ENCODE data around the gene NEK6. TPM values are rescaled to one million over a fixed set of nuclear protein-coding genes. Genes with fewer than 3 reads are reported as not detected.

The NEK6 gene
- total RNA-seq, 1 experiment from 2014 or later: 57.9 TPM

GRCh38 chr9:124309667-124310084 is 51.9 kb downstream of the NEK6 start:
- H2AFZ ChIP-seq: no peak overlapping the region
- DNase-seq: peak; percentile 92 to 96
- ChIA-PET POLR2A (ENCODE audit: unreplicated experiment) (interaction anchor here (0.7 kb wide), 1 partner anchor 12 kb away, joined by 5 read pairs; no protein-coding TSS in a partner anchor), CTCF (no interaction called here)
- peak overlapping the region; percentile 43; the same call in 1 of the 2 replicates for H3K4me2 ChIP-seq
- no peak overlapping the region for H3K4me3 ChIP-seq
- peaks cover 16% of the 10 kb centered on the region; the same call in 1 of the 2 replicates for H3F3A ChIP-seq (ENCODE audit: insufficient read depth, low read depth)
- H3K4me1 ChIP-seq (replicated peaks; ENCODE audit: insufficient read depth): peaks cover 37% of the 10 kb centered on the region
- BruUV-seq (replicated peaks): no TSS peak
- H4K20me1 ChIP-seq (ENCODE audit: insufficient read depth): no peaks in the 10 kb centered on the region
- intact Hi-C loops (cut with micrococcal nuclease; ENCODE audit: unreplicated experiment): loop anchor here (1.0 to 5.0 kb wide), 5 partner anchors 12 to 377 kb away; partner anchors contain the start of gene DENND1A
- H3K27me3 ChIP-seq (ENCODE audit: insufficient read depth, low read depth): no peaks in the 10 kb centered on the region
- no peaks in the 10 kb centered on the region for H3K36me3 ChIP-seq (ENCODE audit: low read depth)
- no peak for TF ChIP-seq CTCF (conservative IDR thresholded peaks at IDR 0.05)
- 0 out of 2 replicates have a peak, but pooled peaks cover 5% of the 10 kb centered on the region for H3K79me2 ChIP-seq (ENCODE audit: low read depth)
- H3K27ac ChIP-seq: peak overlapping the region; percentile 13; the same call in 1 of the 2 replicates
- no peaks in the 10 kb centered on the region for H3K9me3 ChIP-seq (ENCODE audit: insufficient read depth, low read depth)
- H3K9me2 ChIP-seq (ENCODE audit: insufficient read depth): no peaks in the 10 kb centered on the region

DNA sequence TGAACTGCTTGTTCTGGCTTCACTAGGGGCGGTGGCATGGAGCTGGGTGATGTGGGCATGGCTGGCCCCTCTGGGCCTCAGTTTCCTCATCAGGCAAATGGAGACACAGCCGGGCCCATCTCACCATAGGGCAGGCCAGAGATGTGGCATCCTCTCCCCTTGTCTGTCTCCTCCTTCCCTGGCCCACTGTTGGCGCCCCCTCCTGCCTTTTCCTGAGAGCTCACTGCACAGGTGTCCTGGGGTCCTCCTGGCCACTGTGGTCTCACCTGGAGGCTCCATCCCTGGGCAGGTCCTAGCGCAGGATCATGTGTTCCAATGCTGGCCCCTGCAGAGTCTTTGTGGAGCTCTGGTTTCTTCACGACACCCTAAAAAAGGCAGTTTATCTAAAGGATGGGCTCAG is 53.5 kb downstream of the NEK6 start:
- no peak for DNase-seq
- H3K4me3 ChIP-seq: no peak overlapping the region
- H4K20me1 ChIP-seq (ENCODE audit: insufficient read depth): no peaks in the 10 kb centered on the region
- peaks cover 6% of the 10 kb centered on the region; the same call in 1 of the 2 replicates for H3F3A ChIP-seq (ENCODE audit: insufficient read depth, low read depth)
- no peaks in the 10 kb centered on the region for H3K36me3 ChIP-seq (ENCODE audit: low read depth)
- no peaks in the 10 kb centered on the region for H3K9me2 ChIP-seq (ENCODE audit: insufficient read depth)
- H3K27me3 ChIP-seq (ENCODE audit: insufficient read depth, low read depth): no peaks in the 10 kb centered on the region
- H3K4me1 ChIP-seq (replicated peaks; ENCODE audit: insufficient read depth): peaks cover 26% of the 10 kb centered on the region
- no peak overlapping the region for H2AFZ ChIP-seq
- no peak overlapping the region for H3K4me2 ChIP-seq
- H3K27ac ChIP-seq: no peak overlapping the region
- H3K9me3 ChIP-seq (ENCODE audit: insufficient read depth, low read depth): no peaks in the 10 kb centered on the region
- ChIA-PET POLR2A (ENCODE audit: unreplicated experiment) (no interaction called here), CTCF (interaction anchor here (0.7 kb wide), 1 partner anchor 191 kb away, joined by 3 read pairs; no protein-coding TSS in a partner anchor)
- 0 out of 2 replicates have a peak, but pooled peaks cover 5% of the 10 kb centered on the region for H3K79me2 ChIP-seq (ENCODE audit: low read depth)
- BruUV-seq (replicated peaks): no TSS peak
- TF ChIP-seq EZH2 (IDR thresholded peaks at IDR 0.05; ENCODE audit: low read depth) (no peak), CTCF (conservative IDR thresholded peaks at IDR 0.05) (no peak)
- intact Hi-C loops (cut with micrococcal nuclease; ENCODE audit: unreplicated experiment): no loop called here

DNA sequence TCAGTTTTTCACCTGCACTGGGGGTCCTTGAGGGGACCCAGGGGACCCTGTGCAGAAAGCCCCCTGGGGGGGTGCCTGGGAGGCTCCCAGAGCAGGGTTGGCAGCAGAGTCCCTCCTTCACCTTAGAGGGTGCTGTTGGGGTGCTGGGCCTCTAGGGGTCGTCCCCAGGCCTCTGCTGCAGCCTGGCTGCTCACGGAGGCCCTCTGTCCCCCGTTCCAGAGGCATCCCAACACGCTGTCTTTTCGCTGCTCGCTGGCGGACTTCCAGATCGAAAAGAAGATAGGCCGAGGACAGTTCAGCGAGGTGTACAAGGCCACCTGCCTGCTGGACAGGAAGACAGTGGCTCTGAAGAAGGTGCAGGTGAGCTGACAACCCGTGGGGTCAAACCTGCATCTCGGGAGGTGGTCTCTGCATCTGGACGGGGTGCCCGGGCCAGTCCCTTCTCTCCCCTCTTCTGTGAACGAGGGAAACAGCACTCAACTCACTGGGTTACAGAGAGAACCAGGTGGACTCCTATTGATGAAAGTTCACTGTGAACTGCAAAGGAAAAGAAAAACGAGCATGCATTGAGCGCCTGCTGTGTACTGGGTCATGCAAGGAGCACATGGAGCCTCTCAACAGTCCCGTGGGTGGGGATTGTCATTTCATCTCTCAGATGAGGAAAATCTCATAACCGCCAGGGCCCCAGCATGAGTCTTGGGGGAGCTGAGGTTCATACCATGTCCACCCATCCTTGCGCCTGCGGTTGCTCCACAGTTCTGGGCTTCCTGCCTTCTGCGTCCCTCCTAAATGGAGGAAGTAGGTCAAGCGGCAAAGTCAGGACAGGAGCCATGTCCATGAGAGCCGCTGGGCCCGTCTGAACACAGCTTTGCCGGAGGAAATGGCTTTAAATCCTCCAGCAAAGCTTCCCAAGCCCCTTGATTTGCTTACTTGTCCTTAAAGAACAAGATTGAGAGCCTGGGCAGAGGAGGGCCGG is 54.8 kb downstream of the NEK6 start:
- intact Hi-C loops (cut with micrococcal nuclease; ENCODE audit: unreplicated experiment): no loop called here
- no TSS peak for BruUV-seq (replicated peaks)
- Histone ChIP-seq H3K4me3 (no peak overlapping the region), H2AFZ (no peak overlapping the region), H3K79me2 (ENCODE audit: low read depth) (0 out of 2 replicates have a peak, but pooled peaks cover 5% of the 10 kb centered on the region), H4K20me1 (ENCODE audit: insufficient read depth) (no peaks in the 10 kb centered on the region), H3K36me3 (ENCODE audit: low read depth) (no peaks in the 10 kb centered on the region), H3K4me1 (replicated peaks; ENCODE audit: insufficient read depth) (peaks cover 19% of the 10 kb centered on the region), H3K27ac (no peak overlapping the region), H3K9me3 (ENCODE audit: insufficient read depth, low read depth) (no peaks in the 10 kb centered on the region), H3K27me3 (ENCODE audit: insufficient read depth, low read depth) (no peaks in the 10 kb centered on the region), H3F3A (ENCODE audit: insufficient read depth, low read depth) (no peaks in the 10 kb centered on the region), H3K9me2 (ENCODE audit: insufficient read depth) (no peaks in the 10 kb centered on the region), H3K4me2 (no peak overlapping the region)
- CTCF ChIA-PET: interaction anchor here (0.7 kb wide), 1 partner anchor 272 kb away, joined by 3 read pairs; no protein-coding TSS in a partner anchor
- POLR2A ChIA-PET (ENCODE audit: unreplicated experiment): no interaction called here
- TF ChIP-seq CTCF (conservative IDR thresholded peaks at IDR 0.05) (no peak), EZH2 (IDR thresholded peaks at IDR 0.05; ENCODE audit: low read depth) (no peak)
- no peak for DNase-seq

Data from PC-9 (cell line).